Mucosa of descending colon (tissue), 3 donors: ENCODE data around the gene PRF1. TPM values are rescaled to one million over a fixed set of nuclear protein-coding genes. Genes with fewer than 3 reads are reported as not detected.

Experiments
- ATAC-seq: fragments of 200-7000 bp; cut with Tn5 transposase; one replicate; pipeline ENCODE4 v1.9.1; 2020; ENCODE audit warnings: mild to moderate bottlenecking, moderate library complexity
- DNase-seq, 3 donors: peaks; one replicate each; pipeline ENCODE4 v3.0.0-alpha.2; 2020
- H3K36me3 ChIP-seq: fragments of 200-600 bp; one replicate; pipeline ENCODE4 v1.8.0; 2021; ENCODE audit warnings: low read depth, mild to moderate bottlenecking
- H3K4me1 ChIP-seq: fragments of 200-600 bp; one replicate; pipeline ENCODE4 v1.8.0; 2021; ENCODE audit warnings: low read depth, mild to moderate bottlenecking
- H3K4me3 ChIP-seq: fragments of 200-600 bp; one replicate; pipeline ENCODE4 v1.8.0; 2021; ENCODE audit warnings: mild to moderate bottlenecking
- H3K9me3 ChIP-seq: fragments of 200-600 bp; one replicate; pipeline ENCODE4 v1.8.0; 2021; ENCODE audit warnings: mild to moderate bottlenecking
- CTCF ChIP-seq: fragments of 200-600 bp; IDR thresholded peaks from one replicate; pipeline ENCODE4 v1.8.0; 2022; ENCODE audit warnings: antibody characterized with exemption, mild to moderate bottlenecking
- intact Hi-C, 2 donors: fragments of 100-400 bp; cut with DNase I in 1 of 2; cut with micrococcal nuclease in 1 of 2; formaldehyde crosslinking; loops; one replicate each; pipeline versions ENCODE4 v1.11.0 to v1.11.1; 2022; cut with DNase I, micrococcal nuclease
- total RNA-seq, 3 donors: library from RNA; stranded (reverse); fragmentation: NEBNext Ultra II Directional in 2 of 3; extraction: Animal tissue kit (Norgen Biotek cat#: 25700) in 2 of 3; gene quantifications; one replicate each; pipeline versions ENCODE4 v1.2.1 to v1.2.4, GENCODE V29; 2021 to 2023
- donor health status: DM: no; HTN: no; CAD: no; lungs with moderate emphysema.
- donor health status: DM: no; HTN: no; CAD: no.
- donor health status: DM: no; HTN: yes; CAD: no.

Gene PRF1
- total RNA-seq, 3 donors from 2014 or later: 2.5 to 3.7 (median 3.0) TPM

GRCh38 chr10:70629338-70629737, 26.8 kb upstream of the PRF1 start:
- ATAC-seq: no peak

GRCh38 chr10:70626056-70626455, 23.5 kb upstream of the PRF1 start:
- no peak for ATAC-seq
- no peaks in the 10 kb centered on the region for H3K36me3 ChIP-seq
- no peak for TF ChIP-seq CTCF
- H3K4me1 ChIP-seq: no peaks in the 10 kb centered on the region
- no peak for DNase-seq
- H3K9me3 ChIP-seq: peaks cover 6% of the 10 kb centered on the region
- intact Hi-C loops: no loop called here
- H3K4me3 ChIP-seq: no peak overlapping the region

More at GRCh38 chr10:70629338-70629737, 26.8 kb upstream of the PRF1 start:
- peaks cover 6% of the 10 kb centered on the region for H3K9me3 ChIP-seq
- no peaks in the 10 kb centered on the region for H3K36me3 ChIP-seq
- no peak for TF ChIP-seq CTCF
- no peaks in the 10 kb centered on the region for H3K4me1 ChIP-seq
- no peak overlapping the region for H3K4me3 ChIP-seq
- intact Hi-C loops: no loop called here
- no peak for DNase-seq

GRCh38 chr10:70622981-70623844, 20.7 kb upstream of the PRF1 start:
- ATAC-seq (no peak), DNase-seq (no peak)
- H3K4me3 ChIP-seq: no peak overlapping the region
- intact Hi-C loops: no loop called here
- H3K9me3 ChIP-seq: peaks cover 6% of the 10 kb centered on the region
- no peaks in the 10 kb centered on the region for H3K36me3 ChIP-seq
- no peaks in the 10 kb centered on the region for H3K4me1 ChIP-seq
- no peak for TF ChIP-seq CTCF

GRCh38 chr10:70622541-70622940, 20.0 kb upstream of the PRF1 start:
- intact Hi-C loops: no loop called here
- H3K4me1 ChIP-seq: no peaks in the 10 kb centered on the region
- ATAC-seq: no peak

GRCh38 chr10:70621503-70622078, 19.1 kb upstream of the PRF1 start:
- intact Hi-C loops: no loop called here
- DNase-seq (no peak), ATAC-seq (no peak)
- no peak for TF ChIP-seq CTCF
- Histone ChIP-seq H3K9me3 (peaks cover 6% of the 10 kb centered on the region), H3K4me3 (no peak overlapping the region), H3K36me3 (no peaks in the 10 kb centered on the region), H3K4me1 (no peaks in the 10 kb centered on the region)

More at GRCh38 chr10:70622541-70622940, 20.0 kb upstream of the PRF1 start:
- Histone ChIP-seq H3K9me3 (peaks cover 6% of the 10 kb centered on the region), H3K36me3 (no peaks in the 10 kb centered on the region), H3K4me3 (no peak overlapping the region)
- DNase-seq: no peak
- TF ChIP-seq CTCF: no peak
